HCEC 1CT (cell line): ENCODE measurements around the gene SHROOM3.
A peak's percentile ranks its signal among the peaks of the same experiment; 100 is the strongest.

Experiments used
- DNase-seq: peaks from one replicate; pipeline ENCODE4 v3.0.0-alpha.2; 2017

Gene SHROOM3

GRCh38 chr4:76572224-76572623, 137.2 kb downstream of the SHROOM3 start:
- no peak for DNase-seq

- DNase-seq: no peak
Observed at GRCh38 chr4:76576824-76577223, 141.8 kb downstream of the SHROOM3 start.

GRCh38 chr4:76578002-76578560, 143.1 kb downstream of the SHROOM3 start:
- no peak for DNase-seq

- no peak for DNase-seq
Observed at GRCh38 chr4:76579596-76580375, 144.8 kb downstream of the SHROOM3 start.

- no peak for DNase-seq
Observed at GRCh38 chr4:76581077-76581962, 146.3 kb downstream of the SHROOM3 start.

- no peak for DNase-seq
Observed at GRCh38 chr4:76582074-76582816, 147.2 kb downstream of the SHROOM3 start.

- DNase-seq: no peak
Observed at GRCh38 chr4:76582817-76583087, 147.7 kb downstream of the SHROOM3 start.

- no peak for DNase-seq
Observed at GRCh38 chr4:76584241-76585152, 149.5 kb downstream of the SHROOM3 start.

GRCh38 chr4:76585272-76585671, 150.2 kb downstream of the SHROOM3 start:
- no peak for DNase-seq

GRCh38 chr4:76585897-76586360, 150.9 kb downstream of the SHROOM3 start:
- no peak for DNase-seq

- DNase-seq: no peak
Observed at GRCh38 chr4:76588274-76588673, 153.2 kb downstream of the SHROOM3 start.

GRCh38 chr4:76589402-76589801, 154.4 kb downstream of the SHROOM3 start:
- no peak for DNase-seq

- peak; percentile 84 for DNase-seq
Observed at GRCh38 chr4:76589872-76590797, 155.1 kb downstream of the SHROOM3 start.

- DNase-seq: peak; percentile 32
Observed at GRCh38 chr4:76590798-76591281, 155.8 kb downstream of the SHROOM3 start.

GRCh38 chr4:76591992-76592391, 157.0 kb downstream of the SHROOM3 start:
- DNase-seq: no peak

- DNase-seq: no peak
Observed at GRCh38 chr4:76592460-76592859, 157.4 kb downstream of the SHROOM3 start.

- DNase-seq: no peak
Observed at GRCh38 chr4:76594173-76594572, 159.1 kb downstream of the SHROOM3 start.

- no peak for DNase-seq
Observed at GRCh38 chr4:76595435-76595834, 160.4 kb downstream of the SHROOM3 start.

- no peak for DNase-seq
Observed at GRCh38 chr4:76596713-76597112, 161.7 kb downstream of the SHROOM3 start.

GRCh38 chr4:76597423-76597979, 162.5 kb downstream of the SHROOM3 start:
- no peak for DNase-seq
